ENCODE measurements around the gene HOXA11.

HOXA11 gene

DNA sequence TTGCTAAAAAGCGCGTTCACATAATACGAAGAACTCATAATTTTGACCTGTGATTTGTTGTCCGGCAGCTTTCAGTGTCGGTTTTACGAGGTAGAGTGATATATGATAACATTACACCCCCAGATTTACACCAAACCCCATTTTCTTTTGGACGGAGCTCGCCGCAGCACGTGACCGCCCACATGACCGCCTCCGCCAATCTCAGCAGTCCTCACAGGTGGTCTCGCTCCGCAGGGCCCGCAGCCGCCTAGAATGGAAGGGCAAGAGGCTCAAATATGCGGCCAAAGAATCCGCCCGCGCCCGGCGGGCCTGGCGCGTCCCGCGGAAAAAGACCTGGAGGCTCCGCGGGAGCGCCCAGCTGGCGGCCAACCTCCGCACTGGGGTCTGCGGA is 28.5 kb downstream of the HOXA11 start, which contains the start of gene HOXA7:
Gene HOXA7, minus strand, starts transcription at position 168 of the 391 bp plus-strand sequence. Its CDS starts 130 bp downstream, at position 38.
- DNase-seq: peak; percentile 88

DNA sequence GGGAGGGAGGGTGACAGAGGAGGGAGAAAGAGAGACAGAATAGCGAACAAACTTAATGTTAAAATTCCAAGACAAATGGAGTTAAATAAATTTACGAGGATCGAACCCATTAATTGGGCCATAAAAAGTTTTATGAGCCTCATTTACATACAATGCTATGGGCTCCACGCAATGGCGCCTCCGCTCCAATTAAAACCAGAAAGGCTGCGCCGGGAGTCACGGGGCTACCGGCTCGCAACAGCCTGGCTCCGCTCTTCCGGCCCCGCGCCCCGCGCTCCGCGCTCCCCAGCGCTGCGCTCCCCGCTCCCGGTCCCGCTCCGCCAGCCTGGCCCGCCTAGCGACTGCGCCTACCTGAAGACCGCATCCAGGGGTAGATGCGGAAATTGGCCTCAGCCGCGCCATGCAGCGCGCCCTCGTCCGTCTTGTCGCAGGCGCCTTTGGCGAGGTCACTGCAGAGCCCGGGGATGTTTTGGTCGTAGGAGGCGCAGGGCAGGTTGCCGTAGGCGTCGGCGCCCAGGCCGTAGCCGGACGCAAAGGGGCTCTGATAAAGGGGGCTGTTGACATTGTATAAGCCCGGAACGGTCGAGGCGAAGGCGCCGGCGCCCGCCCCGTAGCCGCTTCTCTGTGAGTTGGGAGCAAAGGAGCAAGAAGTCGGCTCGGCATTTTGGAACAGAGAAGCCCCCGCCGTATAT is 29.1 kb downstream of the HOXA11 start:
- DNase-seq: peak; percentile 66

DNA sequence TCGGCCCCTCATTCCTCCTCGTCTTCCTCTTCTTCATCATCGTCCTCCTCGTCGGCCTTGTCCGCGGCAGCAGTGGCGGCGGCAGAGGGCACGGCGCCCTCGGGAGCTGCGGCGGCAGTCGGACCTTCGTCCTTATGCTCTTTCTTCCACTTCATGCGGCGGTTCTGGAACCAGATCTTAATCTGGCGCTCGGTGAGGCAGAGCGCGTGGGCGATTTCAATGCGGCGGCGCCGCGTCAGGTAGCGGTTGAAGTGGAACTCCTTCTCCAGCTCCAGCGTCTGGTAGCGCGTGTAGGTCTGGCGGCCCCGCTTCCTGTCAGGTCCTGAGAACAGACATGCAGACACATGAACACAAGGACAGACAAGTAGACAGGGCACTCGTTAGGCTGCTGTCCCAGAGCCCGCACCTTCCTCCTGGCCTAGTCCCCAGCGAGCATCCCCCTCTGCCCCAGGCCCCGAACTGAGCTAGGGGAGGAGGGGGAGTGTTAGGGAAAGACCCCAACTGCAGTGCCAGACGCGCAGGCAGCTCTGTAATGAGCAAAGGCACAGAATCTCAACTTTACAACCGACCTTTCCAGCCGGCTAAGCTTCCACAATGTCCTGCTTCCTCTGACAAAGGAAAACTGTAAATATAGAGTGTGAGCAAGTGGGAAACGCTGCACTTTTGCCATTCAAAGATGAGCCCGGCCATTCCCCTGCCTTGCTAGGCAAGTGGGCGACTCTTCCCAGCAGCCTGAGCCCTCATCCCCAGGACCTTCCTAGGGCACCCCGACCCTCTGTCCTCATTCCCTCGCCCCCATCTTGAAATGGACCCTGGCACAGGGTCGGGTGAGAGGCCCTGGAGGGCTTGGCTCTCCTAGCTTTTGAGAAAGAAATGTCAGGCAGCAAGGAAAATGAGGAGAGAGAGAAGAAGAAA is 29.9 kb downstream of the HOXA11 start:
- DNase-seq: no peak

DNA sequence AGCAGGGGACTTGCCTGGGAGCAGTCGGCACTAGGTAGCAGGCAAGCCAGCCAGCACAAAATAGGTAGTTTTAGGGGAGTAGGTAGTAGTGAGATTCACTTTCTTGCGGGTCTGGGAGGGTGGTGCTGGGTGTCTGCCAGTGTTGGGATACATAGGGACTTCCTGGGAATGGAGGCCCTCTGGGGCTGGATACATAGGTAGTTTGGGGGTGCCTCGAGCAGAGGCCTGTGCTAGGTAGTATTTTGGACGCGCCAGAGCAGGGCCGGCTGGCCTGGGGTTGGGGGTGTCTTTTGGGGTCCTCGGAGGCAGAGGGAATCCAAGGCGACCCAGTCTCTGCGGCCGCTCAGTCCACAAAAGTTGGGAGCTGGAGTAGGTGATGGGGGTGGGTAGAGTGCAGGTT is 30.7 kb downstream of the HOXA11 start:
- no peak for DNase-seq

DNA sequence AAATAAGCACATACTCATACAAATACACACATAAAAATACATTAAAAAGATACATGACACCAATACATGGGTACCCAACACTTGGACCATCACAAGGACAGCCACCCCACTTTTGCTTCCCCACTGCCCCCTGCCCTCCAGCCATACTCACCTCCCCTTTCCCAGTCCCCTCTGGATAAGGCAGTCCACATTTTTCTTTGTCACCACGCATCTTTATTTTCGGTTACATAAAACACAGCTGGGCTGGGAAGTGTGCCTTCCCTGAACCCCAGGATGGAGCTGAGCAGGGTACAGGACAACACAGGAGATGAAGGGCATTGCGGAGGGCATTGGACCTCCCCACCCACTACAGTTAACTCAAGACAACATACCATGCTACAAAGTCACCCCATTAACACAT is 31.5 kb downstream of the HOXA11 start:
- no peak for DNase-seq

DNA sequence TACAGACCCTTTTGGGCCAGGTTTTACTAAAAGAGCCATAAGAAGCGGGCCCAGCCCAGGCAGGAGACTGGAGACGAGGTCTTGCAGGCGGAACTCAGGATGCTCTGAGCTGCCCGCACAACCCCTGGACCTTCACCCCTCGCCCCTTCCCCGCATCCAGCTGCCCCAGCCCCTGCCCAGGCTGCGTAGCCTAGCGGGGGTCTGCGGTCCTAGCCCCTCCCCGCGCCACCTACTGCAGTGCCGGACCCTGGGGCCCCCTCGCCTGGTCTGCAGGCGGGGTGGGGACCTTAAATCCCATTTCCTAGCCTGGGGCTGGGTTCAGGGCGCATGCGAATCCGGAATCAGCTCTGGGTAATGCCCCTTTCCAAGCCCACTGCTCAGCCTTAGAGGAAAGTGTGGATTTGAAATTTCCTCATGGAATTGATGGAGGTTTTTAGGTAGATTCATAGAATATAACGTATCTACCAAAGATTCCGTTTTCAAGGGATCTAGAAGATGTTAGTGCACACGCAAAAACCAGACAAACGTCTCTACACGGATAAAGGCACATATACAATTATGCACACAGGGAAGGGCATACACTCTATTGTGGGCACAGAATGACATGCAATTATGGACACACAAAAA is 32.1 kb downstream of the HOXA11 start:
- no peak for DNase-seq

DNA sequence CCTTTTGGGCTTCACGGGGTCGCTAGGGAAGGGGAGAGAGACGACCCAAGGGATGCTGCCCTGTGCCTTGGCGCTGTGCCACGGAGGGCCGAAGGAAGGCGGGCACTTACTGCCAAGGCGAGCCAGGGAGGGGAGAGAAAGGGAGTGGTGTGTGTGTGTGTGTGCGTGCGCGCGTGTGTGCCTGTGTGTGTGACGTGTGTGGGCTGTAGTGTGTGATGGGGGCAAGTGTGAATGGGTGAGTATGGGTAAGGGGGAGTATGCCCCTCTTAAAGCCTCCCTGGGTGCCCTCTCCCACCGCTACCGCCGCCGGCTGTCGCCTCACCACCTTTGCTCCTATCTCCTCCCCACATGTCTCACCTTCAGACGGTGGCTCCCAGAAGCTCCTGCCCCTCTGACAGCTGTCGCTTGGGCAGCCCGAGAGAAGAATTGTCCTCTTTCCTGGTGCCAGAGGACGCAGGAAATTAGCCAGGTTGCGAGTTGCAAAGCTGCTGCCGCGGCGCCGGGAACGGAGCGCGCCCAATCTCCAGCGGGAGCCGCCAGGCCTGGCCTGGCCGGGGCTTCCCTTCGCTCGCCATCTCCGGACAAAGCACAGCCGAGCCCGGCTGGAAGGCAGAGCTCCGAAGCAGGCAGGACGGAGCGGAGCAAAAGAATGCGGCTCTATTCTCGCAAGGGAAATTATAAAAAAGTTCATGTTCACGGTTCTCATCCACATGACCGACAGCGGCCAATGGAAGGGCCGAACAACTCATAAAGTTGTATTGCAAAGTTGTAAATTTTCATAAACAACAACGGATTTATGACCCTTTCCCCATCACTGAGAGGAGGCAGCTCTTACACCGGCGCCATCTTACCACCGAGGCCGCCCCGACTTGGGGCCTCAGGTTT is 32.9 kb downstream of the HOXA11 start, which contains the start of gene HOXA3:
Gene HOXA3, minus strand, starts transcription at position 653 of the 885 bp plus-strand sequence. CDS start 41,943 bp downstream, outside the sequence.
- no peak for DNase-seq

DNA sequence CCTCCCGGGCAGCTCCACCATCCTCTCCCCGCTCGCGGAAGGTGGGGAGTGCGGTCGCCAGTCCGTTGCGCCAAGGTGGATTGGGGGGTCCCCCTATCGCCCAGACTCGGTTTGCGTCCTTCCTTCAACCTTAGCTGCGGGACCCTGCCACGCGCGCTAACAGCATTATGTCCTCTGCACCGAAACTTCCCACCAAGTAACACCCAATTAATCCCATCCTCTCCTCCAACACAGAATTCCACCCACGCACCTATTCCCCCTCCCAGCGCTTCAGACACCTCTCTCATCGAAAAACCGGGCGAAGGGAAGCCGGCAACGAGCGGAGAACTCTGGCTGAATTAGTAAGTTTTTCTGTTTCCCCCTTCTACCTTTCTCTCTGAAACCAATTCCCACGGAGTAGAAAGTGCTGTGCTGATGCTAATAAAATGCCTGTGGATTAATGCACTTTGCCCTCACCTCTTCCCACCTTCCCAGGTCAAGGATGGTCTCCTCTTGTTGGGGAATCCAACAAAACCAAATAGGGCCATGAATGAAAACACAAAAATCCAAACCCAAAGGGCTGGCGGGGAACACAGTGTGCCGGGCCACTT is 33.6 kb downstream of the HOXA11 start:
- peak; percentile 44 for DNase-seq

DNA sequence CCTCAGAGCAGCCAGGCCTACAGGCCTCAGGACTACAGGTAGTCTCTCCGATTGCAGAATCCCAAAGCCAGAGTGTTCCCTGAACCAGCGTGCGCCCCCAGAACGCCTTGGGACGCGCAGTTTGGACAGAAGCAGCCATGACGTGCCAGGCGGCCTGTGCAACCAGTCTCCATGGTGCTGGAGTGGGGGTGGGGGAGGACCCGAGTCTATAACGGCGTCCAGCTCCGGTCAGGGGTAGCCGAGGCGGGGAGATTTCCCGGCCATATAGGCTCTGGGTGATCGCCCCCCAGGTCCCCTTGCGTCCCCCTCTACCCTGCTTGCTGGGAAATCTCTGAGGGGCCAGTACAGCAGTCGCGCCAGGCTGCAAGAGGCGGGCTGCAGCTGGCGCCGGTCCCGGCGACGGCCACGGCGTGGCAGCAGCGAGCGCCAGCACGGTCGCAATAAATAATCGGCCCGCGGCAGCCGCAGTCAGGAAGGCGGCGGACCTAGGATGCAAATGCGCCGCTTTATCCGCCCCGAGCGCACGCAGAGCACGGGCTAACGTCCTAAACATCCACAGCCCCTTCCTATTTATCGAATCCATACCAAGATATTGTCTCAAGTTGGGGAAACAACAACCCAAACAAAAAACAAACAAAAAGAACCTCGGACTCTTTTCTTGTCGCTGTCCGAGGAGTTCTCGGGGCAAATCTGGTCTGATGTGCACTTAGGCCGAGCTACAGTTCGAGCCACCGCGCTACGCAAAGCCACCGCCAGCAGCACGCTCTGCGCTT is 34.3 kb downstream of the HOXA11 start:
- peak; percentile 60 for DNase-seq

DNA sequence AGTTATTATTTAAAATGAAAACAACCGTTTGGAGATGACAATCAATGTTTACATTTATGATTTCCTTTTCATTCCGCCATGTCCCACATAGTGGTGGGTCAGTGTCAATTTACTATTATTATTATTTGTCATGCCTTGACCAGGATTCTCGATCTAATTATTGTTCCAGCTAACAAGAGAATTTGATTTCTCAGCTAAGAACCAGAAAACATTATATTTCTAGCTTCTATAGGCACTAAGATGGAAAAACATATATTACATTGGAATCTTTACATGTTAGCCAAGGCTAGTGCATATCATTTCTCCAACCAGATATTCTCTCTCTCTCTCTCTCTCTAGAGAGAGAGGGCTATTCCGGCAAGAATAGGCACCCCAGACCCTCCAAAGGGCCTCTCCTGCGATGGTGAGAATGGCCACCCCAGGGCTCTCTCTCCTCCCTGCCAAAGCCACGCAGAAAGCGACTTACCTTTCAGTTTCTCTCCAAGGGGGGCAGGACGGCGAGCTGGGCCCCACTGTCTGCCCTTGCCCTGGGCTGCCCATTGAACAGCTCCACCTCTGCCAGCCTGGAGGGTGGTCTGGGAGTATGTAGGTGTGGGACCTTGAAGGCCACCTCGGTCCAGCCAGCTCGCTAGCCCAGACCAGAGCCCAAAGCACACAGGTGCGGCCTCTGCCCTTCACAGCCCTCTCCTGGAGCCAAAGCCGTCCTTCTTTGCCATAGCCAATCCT is 35.0 kb downstream of the HOXA11 start:
- peak; percentile 52 for DNase-seq

DNA sequence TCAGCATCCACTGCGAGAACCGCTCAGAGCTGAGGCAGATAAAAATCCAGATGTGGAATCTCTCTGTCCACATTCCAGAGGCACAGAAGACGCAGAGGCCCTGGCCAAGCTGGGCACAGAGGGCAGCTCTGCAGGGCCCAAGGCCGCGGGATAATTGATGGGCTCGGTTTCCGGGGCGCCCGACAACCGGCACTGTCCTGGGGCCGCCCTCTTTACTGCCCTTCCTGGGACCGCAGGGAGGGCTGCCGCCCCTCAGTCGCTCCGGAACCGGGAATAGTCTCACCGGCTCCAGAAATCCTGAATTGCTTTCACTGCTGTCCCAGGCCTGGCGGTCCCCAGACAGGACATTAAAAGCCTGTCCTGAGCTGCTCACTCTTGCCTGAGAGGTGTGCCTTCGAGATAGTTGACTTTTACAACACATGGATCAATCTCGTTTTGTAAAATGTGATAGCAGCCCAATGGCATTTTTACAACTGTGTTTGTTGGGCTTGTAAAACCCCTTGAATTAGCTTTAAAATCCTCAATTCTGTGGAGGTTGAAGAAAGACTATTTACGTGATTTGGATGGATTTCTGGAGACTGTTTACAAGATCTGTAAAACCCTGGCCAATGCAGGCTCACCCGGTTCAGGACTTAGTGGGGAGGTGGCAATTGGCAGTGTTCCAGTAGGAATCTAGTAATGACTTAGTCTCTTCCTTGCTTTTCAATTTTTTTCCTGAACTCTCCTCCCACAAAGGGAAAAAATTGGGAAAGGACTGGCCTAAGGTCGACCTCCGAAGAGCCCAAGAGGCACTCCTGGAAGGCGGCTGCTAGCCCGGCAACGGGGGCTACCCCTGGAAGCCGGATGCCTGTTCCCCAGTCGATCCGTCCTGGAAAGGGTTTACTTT is 36.0 kb downstream of the HOXA11 start:
- DNase-seq: no peak

DNA sequence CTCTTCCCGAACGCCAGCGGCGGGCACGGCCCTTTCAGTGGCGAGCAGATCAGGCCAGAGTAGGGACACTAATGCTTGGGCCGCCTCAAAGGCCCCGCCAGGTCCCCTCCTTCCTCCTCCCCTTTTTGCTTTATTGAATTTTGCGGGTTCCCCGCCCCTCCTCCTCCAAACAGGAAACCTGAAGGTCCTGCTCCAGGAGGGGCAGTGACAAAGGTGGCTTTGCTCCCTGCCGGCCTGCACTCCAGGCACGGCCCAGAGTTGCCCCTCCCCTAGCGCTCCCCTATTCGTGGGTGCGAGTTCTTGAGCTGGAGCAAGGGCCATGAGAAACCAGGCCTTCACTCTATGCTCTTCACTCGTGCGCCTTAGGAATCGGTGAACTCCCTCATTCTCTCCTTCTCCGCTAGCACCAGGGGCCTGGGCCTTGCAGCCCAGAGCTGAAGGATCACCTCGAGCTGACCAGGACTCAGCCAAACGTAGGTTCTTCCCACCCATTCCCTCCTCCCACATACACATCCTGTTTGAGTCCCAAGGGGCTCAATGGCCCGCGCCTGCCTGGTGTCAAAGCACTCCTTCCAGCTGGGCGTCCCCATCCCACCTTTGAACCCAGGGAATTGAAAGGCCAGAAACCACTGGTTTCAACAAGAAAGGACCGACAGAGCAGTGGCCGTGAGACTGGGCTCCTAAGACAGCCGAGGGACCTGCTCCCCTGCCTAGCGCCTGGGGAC is 36.8 kb downstream of the HOXA11 start:
- no peak for DNase-seq

DNA sequence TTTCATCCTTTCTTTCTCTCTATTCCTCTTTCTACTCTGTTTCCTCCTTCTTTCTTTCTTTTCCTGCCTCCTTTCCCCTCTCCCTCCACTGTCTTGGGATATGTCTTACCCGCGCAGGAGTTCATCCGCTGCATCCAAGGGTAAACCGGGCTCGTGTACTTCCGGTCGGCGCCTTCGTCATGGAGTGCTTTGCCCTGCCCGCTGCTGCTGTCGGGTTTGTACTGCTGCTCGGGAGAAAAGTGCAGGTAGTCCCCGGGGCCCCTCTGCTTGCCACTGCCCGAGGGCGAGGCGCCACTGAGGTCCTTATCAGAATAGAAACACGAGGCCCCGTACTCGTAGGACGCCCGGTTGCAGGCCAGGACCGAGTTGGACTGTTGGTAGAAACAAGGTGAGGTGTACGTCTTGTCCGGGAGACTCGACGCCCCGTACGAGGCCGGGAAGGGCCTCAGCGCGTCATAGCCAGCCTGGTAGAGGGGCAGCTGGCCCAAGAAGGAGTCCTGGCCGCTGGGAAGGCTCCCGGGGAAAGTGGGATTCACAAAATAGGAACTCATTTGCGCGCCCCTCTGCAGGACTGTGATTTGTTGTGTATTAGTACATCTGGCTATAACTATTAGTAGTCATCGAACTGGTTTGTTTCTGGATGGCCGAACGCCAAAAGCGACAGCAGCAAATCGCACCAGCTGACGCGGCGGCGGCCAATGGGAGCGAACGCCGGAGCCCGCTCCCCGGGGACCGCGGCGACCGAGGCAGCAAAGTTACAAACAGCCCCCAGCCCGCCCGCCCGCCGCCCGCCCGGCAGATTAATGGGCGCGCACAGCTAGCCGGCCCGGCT is 37.6 kb downstream of the HOXA11 start, which contains the start of gene HOXA6:
Gene HOXA6, minus strand, starts transcription at position 576 of the 832 bp plus-strand sequence. Its CDS starts 25 bp downstream, at position 551.
- peak; percentile 50 for DNase-seq

DNA sequence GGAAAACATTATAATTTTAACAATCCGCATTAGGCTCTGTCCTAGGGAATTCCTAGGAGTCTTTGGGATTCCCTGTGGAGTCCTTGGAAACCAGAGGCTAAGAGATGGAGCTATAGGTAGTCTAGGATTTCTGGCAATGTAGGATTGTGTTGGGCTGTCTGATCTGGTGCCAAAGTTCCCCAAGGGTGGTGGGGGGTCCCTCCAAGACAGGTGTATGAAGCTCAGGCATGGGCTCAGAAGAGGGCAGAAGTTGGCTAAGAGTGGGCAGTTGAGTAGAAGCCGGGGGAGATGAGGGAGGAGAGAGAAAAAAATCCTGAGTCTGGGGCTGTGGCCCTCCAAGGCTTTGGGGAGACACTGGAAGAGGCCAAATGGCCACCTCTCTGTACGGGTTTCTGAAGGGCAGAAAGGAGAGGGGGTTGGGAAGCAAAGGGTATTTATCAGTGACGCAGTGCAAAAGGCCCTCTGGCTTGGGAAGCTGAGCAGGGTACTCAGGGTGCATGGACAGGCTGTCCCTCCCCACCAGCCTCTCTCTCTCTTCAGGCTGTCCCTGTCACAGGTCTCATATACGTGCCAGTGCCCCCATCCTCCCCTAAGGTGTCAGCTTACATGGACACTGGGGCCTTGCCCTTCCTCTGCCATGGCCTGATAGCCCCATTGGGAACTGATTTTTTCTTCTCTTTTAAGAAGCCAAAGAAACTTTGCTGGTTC is 38.4 kb downstream of the HOXA11 start:
- no peak for DNase-seq

DNA sequence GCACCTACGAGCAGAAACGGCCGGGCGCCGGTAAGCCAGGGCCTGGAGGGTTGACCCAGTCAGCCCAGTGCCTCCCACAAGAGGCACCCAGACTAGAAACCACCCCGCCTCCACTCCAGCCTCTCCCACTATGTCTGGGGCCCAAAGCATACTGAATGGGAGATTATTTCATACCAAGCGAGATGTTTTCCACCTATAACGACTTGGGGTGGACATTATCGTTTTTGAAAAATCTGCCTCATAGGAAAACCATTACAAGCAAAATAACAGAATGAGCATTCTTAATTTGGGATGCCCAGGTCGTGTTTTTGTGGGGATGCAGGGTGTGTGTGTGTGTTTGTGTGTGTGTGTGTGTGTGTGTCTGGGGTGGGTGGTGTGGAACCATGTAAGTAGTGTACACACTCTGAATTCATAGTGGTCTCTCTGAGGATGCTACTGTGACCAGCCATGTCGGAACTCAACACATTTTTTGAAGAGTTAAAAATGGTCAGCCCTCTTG is 39.1 kb downstream of the HOXA11 start:
- DNase-seq: no peak

DNA sequence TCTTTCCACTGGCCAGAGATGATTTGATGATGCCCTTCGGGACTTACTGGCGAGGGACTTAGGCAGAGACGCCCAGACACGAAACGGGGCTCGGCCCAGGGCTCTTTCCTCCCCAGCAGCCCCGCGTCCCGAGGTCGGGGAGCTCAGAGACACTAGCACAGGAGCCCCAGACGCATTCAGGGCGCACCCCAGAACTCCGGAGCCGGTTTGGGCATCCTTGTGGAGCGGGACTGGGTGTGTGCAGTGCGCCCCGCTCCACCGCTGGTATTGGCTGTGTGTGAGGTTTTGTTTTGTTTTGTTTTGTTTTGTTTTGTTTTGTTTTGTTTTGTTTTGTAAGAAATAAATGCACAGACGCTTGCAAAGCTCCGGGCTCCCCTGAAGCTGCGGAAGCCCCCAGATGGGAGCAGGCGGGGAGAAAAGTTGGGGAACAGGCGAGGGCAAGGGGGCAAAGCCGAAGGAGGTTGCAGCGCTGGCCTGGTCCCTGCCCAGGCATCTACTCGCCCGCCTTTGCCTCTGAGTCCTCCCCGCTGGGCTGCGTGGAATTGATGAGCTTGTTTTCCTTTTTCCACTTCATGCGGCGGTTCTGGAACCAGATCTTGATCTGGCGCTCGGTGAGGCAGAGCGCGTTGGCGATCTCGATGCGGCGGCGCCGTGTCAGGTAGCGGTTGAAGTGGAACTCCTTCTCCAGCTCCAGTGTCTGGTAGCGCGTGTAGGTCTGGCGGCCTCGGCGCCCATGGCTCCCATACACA is 39.7 kb downstream of the HOXA11 start:
- no peak for DNase-seq

All from NCI-H2171 treated with DMSO at 0.1 percent for 48 hours (cell line).